Esophagus squamous epithelium (tissue), 5 donors: ENCODE measurements around the gene DRC3. TPM values are rescaled to one million over a fixed set of nuclear protein-coding genes. Genes with fewer than 3 reads are reported as not detected.
A peak's percentile ranks its signal among the peaks of the same experiment; 100 is the strongest.

ENCODE experiments used
- DNase-seq: peaks from one replicate; lab custom pipeline; 2025; lab: John Stamatoyannopoulos, UW
- H3K27ac ChIP-seq, 4 donors: fragments of 200-600 bp; sonication (generic); one replicate each; pipeline ENCODE4 v1.5.1; 2016 to 2019; ENCODE audit warnings: mild to moderate bottlenecking in 1 of 4
- H3K27me3 ChIP-seq, 4 donors: fragments of 200-600 bp; sonication (generic); 1 replicate in 3 of 4; 2 replicates in 1 of 4; pipeline versions ENCODE4 v1.5.1 to v1.6.0; 2017 to 2021; ENCODE audit warnings: antibody characterized with exemption in 1 of 4
- H3K36me3 ChIP-seq, 3 donors: fragments of 200-600 bp; sonication (generic); one replicate each; pipeline ENCODE4 v1.5.1; 2016 to 2019
- H3K4me1 ChIP-seq, 3 donors: fragments of 200-600 bp; sonication (generic); one replicate each; pipeline ENCODE4 v1.5.1; 2017 to 2019
- H3K4me3 ChIP-seq, 4 donors: fragments of 200-600 bp; sonication (generic); 1 replicate in 3 of 4; 2 replicates in 1 of 4; pipeline ENCODE4 v1.5.1; 2016 to 2019; ENCODE audit warnings: mild to moderate bottlenecking in 2 of 4, moderate library complexity in 1 of 4
- H3K9me3 ChIP-seq, 3 donors: fragments of 200-600 bp; sonication (generic); one replicate each; pipeline ENCODE4 v1.5.1; 2016 to 2019
- POLR2A ChIP-seq, 4 donors: fragments of 450-650 bp; IDR thresholded peaks; one replicate each; pipeline ENCODE4 v1.6.1; 2017; ENCODE audit warnings: antibody characterized with exemption in 4 of 4, mild to moderate bottlenecking in 4 of 4, moderate library complexity in 3 of 4
- WGBS, 2 donors: methylation state at CpG; one replicate each; pipeline ENCODE4 v1.1.5; 2018; 5-methylcytosine and 5-hydroxymethylcytosine counted together
- intact Hi-C: fragments of 100-400 bp; cut with DNase I; formaldehyde crosslinking; loops from one replicate; pipeline ENCODE4 v1.15.0; 2022
- total RNA-seq, 4 donors: library from RNA; depleted of rRNA; stranded (reverse); fragments of >200 nt; gene quantifications; one replicate each; pipeline ENCODE4 v1.1.0, GENCODE V29; 2016
- TF ChIP-seq, protein P1 (sequence below), 6 experiments: fragments of 450-650 bp in 4 of 6; fragments of 200-600 bp in 2 of 6; sonication (generic) in 2 of 6; IDR thresholded peaks; one replicate each; pipeline ENCODE4 v1.5.1; 2016 to 2019; ENCODE audit warnings: antibody characterized with exemption in 6 of 6, mild to moderate bottlenecking in 4 of 6, moderate library complexity in 4 of 6
- donor health status: DM: yes; HTN: yes; CAD: no.

Gene DRC3
- total RNA-seq, 4 donors from 2014 or later, result 0.11 to 2.5 (median 1.3) TPM

DNA sequence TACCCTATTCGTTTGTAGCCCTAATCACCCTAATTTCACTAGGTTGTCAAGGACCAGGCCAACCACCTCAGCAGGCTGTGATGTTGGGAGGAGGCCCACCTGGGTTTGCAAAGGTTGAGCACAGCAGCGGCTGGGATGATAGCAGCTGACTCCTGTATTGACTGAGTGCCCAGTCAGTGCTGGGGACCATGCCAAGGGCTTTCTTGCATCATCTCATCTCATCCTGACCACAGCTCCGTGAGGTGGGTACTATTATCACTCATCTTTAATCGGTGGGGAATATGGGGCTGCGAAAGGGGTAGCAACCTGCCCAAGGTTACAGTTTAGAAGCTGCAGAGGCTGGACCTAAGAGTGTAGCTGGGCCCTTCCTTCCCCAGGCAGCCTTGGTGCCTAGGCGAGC lies 54.6 kb downstream of the DRC3 start:
- Histone ChIP-seq H3K27ac (no peak overlapping the region), H3K36me3 (peaks cover 0 to 54% (median 0%) of the 10 kb centered on the region in 3 donors), H3K4me1 (peaks cover 0 to 18% (median 0%) of the 10 kb centered on the region in 3 donors), H3K27me3 (no peaks in the 10 kb centered on the region), H3K4me3 (no peak overlapping the region), H3K9me3 (no peaks in the 10 kb centered on the region)
- no peak for DNase-seq
- TF ChIP-seq POLR2A (IDR thresholded peaks at IDR 0.05), result no peak
- TF ChIP-seq, protein P1, sequence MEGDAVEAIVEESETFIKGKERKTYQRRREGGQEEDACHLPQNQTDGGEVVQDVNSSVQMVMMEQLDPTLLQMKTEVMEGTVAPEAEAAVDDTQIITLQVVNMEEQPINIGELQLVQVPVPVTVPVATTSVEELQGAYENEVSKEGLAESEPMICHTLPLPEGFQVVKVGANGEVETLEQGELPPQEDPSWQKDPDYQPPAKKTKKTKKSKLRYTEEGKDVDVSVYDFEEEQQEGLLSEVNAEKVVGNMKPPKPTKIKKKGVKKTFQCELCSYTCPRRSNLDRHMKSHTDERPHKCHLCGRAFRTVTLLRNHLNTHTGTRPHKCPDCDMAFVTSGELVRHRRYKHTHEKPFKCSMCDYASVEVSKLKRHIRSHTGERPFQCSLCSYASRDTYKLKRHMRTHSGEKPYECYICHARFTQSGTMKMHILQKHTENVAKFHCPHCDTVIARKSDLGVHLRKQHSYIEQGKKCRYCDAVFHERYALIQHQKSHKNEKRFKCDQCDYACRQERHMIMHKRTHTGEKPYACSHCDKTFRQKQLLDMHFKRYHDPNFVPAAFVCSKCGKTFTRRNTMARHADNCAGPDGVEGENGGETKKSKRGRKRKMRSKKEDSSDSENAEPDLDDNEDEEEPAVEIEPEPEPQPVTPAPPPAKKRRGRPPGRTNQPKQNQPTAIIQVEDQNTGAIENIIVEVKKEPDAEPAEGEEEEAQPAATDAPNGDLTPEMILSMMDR (IDR thresholded peaks at IDR 0.05), result no peak
- 67 to 81% methylated on average over 2 to 5 of the region's 6 CpGs for WGBS, 2 donors
- intact Hi-C loops, result no loop called here

- TF ChIP-seq, protein P1 (IDR thresholded peaks at IDR 0.05), result no peak
- no peak for TF ChIP-seq POLR2A (IDR thresholded peaks at IDR 0.05)
- peaks cover 0 to 46% (median 0%) of the 10 kb centered on the region in 3 donors for H3K36me3 ChIP-seq
- H3K27me3 ChIP-seq, result no peaks in the 10 kb centered on the region
- H3K27ac ChIP-seq, result no peak overlapping the region
- no peak overlapping the region for H3K4me3 ChIP-seq
- intact Hi-C loops, result no loop called here
- no peak for DNase-seq
- no peaks in the 10 kb centered on the region for H3K9me3 ChIP-seq
- WGBS, 2 donors, result 81 to 82% methylated on average over 10 of the region's 11 CpGs
- peaks cover 0 to 29% (median 0%) of the 10 kb centered on the region in 3 donors for H3K4me1 ChIP-seq
Observed at GRCh38 chr17:18028114-18028951, 55.7 kb downstream of the DRC3 start.

DNA sequence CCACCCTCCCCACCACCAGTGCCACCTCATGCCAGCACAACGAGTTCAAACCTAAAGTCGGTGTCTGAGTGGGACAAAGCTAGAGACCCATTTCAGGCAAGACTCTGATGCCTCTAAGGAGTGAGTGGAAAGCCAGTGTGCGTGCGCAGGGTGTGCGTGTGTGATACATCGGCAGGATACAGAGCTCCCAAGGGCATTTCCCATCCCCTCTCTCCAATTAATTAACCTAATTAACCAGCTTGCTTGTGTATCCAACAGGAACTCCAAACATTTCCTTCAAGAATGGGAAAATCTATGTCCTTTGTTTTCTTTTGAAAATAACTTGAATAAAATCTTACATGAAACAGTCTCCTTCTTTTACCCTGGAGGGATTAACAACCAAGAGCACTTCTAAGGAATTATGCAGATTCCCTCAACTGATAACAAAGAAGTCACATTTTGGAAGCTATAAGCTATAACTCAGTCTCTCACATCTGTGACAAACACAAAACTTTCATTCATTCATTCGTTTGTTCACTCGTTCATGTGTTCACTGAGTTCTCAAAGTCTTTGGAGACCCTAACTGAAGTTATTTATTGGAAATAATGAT lies 56.4 kb downstream of the DRC3 start:
- intact Hi-C loops, result no loop called here
- Histone ChIP-seq H3K4me3 (no peak overlapping the region), H3K27ac (no peak overlapping the region), H3K4me1 (peaks cover 0 to 30% (median 0%) of the 10 kb centered on the region in 3 donors), H3K27me3 (no peaks in the 10 kb centered on the region), H3K36me3 (peaks cover 0 to 39% (median 0%) of the 10 kb centered on the region in 3 donors), H3K9me3 (no peaks in the 10 kb centered on the region)
- no peak for DNase-seq
- 81 to 88% methylated on average over 7 to 8 of the region's 8 CpGs for WGBS, 2 donors
- TF ChIP-seq, protein P1 (IDR thresholded peaks at IDR 0.05), result no peak
- TF ChIP-seq POLR2A (IDR thresholded peaks at IDR 0.05), result no peak

DNA sequence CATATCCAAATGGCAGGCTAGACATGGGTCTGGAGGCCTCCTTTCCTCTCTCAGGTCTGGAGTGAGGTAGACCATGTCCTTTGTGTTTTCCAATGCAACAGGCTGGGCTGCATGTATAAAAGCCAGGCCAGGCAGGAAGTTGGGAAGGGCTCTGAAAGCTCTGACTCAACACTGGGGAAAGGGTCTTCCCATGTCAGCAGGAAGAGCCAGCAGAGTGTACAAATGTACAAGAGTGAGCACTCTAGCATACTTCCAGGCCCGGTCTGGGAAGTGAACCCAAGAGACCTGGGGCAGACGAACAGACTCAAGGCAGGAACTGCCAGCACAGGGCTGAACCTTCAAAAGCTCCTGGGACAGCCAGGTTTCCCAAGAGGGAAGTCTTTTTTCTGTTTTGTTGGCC lies 59.3 kb downstream of the DRC3 start:
- Histone ChIP-seq H3K9me3 (no peaks in the 10 kb centered on the region), H3K36me3 (peaks cover 0 to 12% (median 0%) of the 10 kb centered on the region in 3 donors), H3K27me3 (no peaks in the 10 kb centered on the region), H3K4me1 (peaks cover 0 to 22% (median under 1%) of the 10 kb centered on the region in 3 donors), H3K4me3 (no peak overlapping the region), H3K27ac (peak overlapping the region in 2 of 4 donors; percentile 14 to 33)
- no peak for DNase-seq
- 40 to 63% methylated on average over 2 of the region's 2 CpGs for WGBS, 2 donors
- intact Hi-C loops, result loop anchor here (5.0 to 10.0 kb wide), 2 partner anchors 217 to 355 kb away; no protein-coding TSS in a partner anchor
- no peak for TF ChIP-seq POLR2A (IDR thresholded peaks at IDR 0.05)
- TF ChIP-seq, protein P1 (IDR thresholded peaks at IDR 0.05), result no peak
